ENCODE data around the gene TIMP2. TPM values are rescaled to one million over a fixed set of nuclear protein-coding genes. Genes with fewer than 3 reads are reported as not detected.

TIMP2 gene
- total and polyA plus RNA-seq, 2 experiments from 2014 or later: 20.9 to 63.3 TPM

- 14% methylated on average over 21 of the region's 24 CpGs for WGBS (ENCODE audit: low lambda C conversion rate, missing lambda C conversion rate)
- no peaks in the 10 kb centered on the region for H3K9me3 ChIP-seq (ENCODE audit: low read depth)
- peak overlapping the region; percentile 75 for H3K4me2 ChIP-seq
- H3K9me2 ChIP-seq (replicated peaks; ENCODE audit: insufficient read depth): no peaks in the 10 kb centered on the region
- H3K36me3 ChIP-seq (replicated peaks; ENCODE audit: insufficient read depth, low read depth): no peaks in the 10 kb centered on the region
- H4K20me1 ChIP-seq (ENCODE audit: insufficient read depth, poor library complexity, severe bottlenecking): peaks cover 11% of the 10 kb centered on the region
- TF ChIP-seq EZH2phosphoT487 (IDR thresholded peaks at IDR 0.05; ENCODE audit: low read depth, severe bottlenecking, unreplicated experiment) (no peak), CTCF (IDR thresholded peaks at IDR 0.05; ENCODE audit: poor library complexity) (no peak), EZH2 (IDR thresholded peaks at IDR 0.05; ENCODE audit: borderline replicate concordance) (no peak)
- H2AFZ ChIP-seq: no peak overlapping the region
- no peaks in the 10 kb centered on the region for H3K27me3 ChIP-seq
- H3K4me3 ChIP-seq: no peak overlapping the region
- H3K79me2 ChIP-seq: peaks cover 80% of the 10 kb centered on the region
- peak overlapping the region; percentile 92 for H3K27ac ChIP-seq
- H3K4me1 ChIP-seq (ENCODE audit: insufficient read depth): peaks cover 37% of the 10 kb centered on the region
- peak; percentile 90 for DNase-seq (ENCODE audit: low spot score)
These were observed 41.6 kb downstream of the TIMP2 start for GRCh38 chr17:78883533-78884131.

GRCh38 chr17:78883089-78883532 lies 42.1 kb downstream of the TIMP2 start:
- Histone ChIP-seq H2AFZ (no peak overlapping the region), H3K9me3 (ENCODE audit: low read depth) (no peaks in the 10 kb centered on the region), H3K9me2 (replicated peaks; ENCODE audit: insufficient read depth) (no peaks in the 10 kb centered on the region), H3K36me3 (replicated peaks; ENCODE audit: insufficient read depth, low read depth) (no peaks in the 10 kb centered on the region), H3K27me3 (no peaks in the 10 kb centered on the region), H4K20me1 (ENCODE audit: insufficient read depth, poor library complexity, severe bottlenecking) (peaks cover 10% of the 10 kb centered on the region), H3K79me2 (peaks cover 81% of the 10 kb centered on the region), H3K4me1 (ENCODE audit: insufficient read depth) (peaks cover 37% of the 10 kb centered on the region), H3K4me3 (no peak overlapping the region), H3K4me2 (peak overlapping the region; percentile 75), H3K27ac (peak overlapping the region; percentile 92)
- WGBS (ENCODE audit: low lambda C conversion rate, missing lambda C conversion rate): 44% methylated on average over 8 of the region's 10 CpGs
- DNase-seq (ENCODE audit: low spot score): peak; percentile 86
- TF ChIP-seq EZH2 (IDR thresholded peaks at IDR 0.05; ENCODE audit: borderline replicate concordance): no peak
- TF ChIP-seq EZH2phosphoT487 (IDR thresholded peaks at IDR 0.05; ENCODE audit: low read depth, severe bottlenecking, unreplicated experiment): no peak
- TF ChIP-seq CTCF (IDR thresholded peaks at IDR 0.05; ENCODE audit: poor library complexity): no peak

DNA sequence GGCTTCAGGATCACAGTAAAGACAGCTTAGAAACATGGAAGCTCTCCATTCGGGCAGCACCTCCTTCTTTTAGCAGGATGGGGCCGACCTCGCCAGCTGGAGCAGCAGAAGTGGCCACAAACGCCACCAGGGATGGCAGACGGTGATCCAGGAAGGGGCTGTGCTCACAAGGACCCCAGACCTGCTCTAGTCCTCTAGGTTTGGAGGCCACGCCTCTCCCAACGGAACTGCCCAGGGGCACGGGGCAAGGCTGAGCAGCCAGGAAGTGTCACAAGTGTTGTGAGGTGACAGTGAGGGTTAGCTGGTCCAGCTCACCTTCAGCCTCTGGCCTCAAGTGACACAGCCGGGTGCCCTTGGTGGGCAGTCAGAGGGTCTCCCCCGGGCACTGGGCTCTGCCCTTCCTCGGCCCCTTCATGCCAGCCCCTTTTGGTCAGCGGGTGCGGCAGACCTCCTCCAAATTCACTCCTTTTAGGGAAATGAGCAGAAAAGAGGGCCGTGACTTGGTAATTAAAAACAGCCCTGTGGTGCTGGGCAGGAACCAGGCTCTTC lies 42.6 kb downstream of the TIMP2 start:
- Histone ChIP-seq H3K27ac (peak overlapping the region; percentile 92), H2AFZ (no peak overlapping the region), H3K9me2 (replicated peaks; ENCODE audit: insufficient read depth) (no peaks in the 10 kb centered on the region), H3K27me3 (no peaks in the 10 kb centered on the region), H3K79me2 (peaks cover 82% of the 10 kb centered on the region), H3K4me3 (no peak overlapping the region), H3K36me3 (replicated peaks; ENCODE audit: insufficient read depth, low read depth) (no peaks in the 10 kb centered on the region), H4K20me1 (ENCODE audit: insufficient read depth, poor library complexity, severe bottlenecking) (peaks cover 10% of the 10 kb centered on the region), H3K4me2 (peak overlapping the region; percentile 75), H3K4me1 (ENCODE audit: insufficient read depth) (peaks cover 37% of the 10 kb centered on the region), H3K9me3 (ENCODE audit: low read depth) (no peaks in the 10 kb centered on the region)
- 65% methylated on average over 14 of the region's 14 CpGs for WGBS (ENCODE audit: low lambda C conversion rate, missing lambda C conversion rate)
- DNase-seq (ENCODE audit: low spot score): no peak
- TF ChIP-seq CTCF (IDR thresholded peaks at IDR 0.05; ENCODE audit: poor library complexity): no peak
- no peak for TF ChIP-seq EZH2phosphoT487 (IDR thresholded peaks at IDR 0.05; ENCODE audit: low read depth, severe bottlenecking, unreplicated experiment)
- no peak for TF ChIP-seq EZH2 (IDR thresholded peaks at IDR 0.05; ENCODE audit: borderline replicate concordance)
